ENCODE measurements around the gene TTLL6.

The TTLL6 gene

DNA sequence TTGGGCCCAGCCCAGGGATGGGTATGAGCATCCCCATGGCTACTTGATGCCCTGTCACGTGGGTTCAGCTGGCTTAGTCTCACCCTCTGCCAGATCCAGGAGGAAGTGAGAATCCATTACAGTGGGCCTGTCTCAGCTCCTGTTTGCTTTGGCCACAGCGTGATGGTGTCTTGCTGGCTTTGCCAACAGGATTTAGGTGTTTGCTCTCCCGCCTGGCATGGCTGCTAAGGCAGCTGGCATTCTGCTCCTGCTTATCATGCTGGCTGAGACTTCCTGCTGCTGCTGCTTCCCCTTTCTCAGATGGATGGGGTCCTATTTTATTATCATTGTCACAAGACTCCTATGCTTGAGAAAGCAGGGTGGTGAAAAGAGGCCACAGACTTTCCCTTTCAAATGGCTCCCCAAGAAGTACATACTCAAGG, 60.2 kb downstream of the TTLL6 start:
- DNase-seq, result no peak

DNA sequence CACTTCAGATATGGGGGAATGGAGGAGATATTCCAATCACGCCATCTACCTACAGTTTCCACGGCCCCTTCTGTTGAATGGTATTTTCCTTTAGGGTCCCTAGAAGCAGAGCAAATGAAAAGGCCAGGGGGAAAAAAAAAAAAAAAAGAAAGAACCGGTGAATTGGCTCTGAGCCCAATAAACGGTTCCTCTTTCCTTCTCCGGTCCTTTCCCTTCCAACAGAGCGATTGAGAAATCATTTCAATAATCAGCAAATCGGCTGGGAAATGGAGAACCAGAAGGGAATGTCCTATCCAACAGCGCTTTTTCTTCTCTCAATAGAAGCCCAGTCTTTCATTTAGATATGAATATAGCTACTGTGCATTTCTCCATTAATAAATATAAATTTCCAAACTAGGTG, 61.7 kb downstream of the TTLL6 start:
- no peak for DNase-seq

DNA sequence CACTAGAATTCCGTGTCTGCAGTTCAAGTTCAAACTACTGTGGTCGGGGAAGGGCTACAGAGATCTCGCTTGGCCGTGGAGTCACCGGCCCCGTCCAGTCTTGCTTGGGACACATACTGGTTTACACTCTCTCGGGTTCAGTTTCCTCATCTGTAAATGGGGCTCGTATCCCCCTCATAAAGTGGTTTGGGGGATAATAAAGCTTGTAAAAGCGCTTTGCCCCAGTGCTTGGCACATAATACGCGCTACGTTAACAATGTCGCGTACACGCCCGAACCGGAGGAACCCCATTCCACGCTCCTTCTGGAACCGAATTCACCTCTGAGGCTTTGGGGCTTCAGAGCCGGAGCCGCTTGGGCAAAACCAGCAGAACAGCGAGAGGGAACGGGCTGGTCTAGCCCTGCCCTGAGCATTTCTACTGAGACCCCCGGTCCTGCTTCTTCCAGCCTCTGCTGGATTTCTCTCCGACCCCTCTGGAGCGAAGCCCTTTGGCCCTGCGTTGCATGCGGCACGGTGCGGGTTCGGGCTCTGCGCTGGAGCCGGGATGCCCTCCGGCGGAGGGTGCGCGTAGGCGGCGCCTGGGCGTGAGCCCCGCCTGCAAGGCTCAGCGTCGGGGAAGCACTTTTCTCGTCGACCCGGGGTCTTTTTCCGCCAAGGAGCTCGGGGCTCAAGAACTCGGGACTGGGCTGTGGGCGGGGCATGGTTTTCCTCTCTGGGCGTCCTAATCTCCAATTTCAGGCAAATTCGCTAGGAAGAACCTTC, 62.3 kb downstream of the TTLL6 start:
- no peak for DNase-seq

DNA sequence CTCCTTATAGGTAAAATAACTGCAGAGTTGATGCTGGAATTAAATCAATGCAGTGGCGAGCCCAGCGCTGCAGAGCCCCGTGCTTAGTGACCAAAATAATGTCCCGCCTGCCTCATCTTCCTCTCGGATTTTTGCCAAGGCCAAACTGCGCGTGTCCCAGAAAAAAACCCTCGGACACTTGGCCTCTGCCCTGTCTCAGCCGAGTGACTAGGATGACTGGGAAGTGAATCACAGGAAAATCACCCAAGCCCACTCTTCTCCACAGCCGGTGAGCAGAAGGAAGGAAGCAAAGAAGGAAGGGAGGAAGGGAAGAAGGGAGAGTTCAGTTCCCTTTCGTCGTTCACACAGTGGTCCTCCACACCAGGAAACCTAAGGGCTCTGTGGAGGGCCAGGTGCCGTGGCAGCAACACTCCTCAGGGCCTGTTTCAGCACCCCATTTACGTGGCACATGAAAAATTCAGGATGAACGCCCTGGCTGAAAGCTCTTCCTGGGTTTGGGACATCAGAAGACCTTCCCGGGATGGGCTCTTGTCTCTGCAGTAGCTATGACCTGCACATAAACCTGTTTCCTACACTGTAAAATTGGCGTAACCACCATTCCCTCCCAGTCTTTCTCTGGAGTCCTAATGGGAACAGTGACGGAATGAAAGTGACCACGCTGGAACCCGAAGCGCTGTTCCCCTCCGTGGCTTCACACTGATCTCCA, 63.1 kb downstream of the TTLL6 start:
- no peak for DNase-seq

DNA sequence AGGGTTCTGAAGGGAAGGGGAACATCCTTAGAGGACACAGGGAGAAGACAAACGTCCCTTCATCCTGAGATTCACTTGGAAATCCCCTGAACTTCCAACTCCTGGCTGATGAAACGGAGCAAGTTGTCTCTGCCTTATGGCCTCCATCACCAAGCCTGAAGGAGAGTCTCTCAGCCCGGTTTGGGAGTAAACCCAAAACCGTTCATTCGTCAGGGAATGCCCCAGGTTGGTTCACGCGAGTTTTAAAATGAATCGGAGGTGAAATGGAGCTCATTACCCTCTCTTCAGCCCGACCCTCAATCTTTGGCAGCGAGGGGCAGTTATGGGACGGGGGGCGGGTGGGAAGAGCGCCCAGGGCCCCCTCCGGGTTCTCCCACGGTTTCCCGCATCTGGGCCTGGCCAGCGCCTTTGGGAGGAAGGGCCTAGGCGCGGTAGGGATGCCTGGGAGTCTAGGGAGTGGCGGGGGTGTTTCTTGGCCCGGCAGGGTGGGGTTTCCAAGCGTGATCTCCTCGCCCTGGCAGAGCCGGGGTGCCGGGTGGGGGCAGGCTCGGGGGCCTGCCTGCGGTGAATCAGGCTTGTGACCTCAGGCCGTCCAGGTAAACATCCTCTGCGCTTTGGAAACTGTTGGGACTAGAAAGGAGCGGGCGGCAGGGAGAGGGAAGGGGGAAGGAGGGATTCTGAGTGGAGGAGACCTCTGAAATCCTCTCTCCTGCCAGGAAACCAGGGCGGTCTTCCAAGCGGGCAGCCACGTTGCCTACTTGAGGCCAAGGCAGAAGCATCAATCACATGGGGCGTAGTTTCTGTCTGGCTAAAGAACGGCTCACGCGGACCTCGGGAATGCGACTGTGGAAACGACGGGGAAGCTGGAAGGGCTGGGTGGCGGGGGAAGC, 64.4 kb downstream of the TTLL6 start:
- no peak for DNase-seq

DNA sequence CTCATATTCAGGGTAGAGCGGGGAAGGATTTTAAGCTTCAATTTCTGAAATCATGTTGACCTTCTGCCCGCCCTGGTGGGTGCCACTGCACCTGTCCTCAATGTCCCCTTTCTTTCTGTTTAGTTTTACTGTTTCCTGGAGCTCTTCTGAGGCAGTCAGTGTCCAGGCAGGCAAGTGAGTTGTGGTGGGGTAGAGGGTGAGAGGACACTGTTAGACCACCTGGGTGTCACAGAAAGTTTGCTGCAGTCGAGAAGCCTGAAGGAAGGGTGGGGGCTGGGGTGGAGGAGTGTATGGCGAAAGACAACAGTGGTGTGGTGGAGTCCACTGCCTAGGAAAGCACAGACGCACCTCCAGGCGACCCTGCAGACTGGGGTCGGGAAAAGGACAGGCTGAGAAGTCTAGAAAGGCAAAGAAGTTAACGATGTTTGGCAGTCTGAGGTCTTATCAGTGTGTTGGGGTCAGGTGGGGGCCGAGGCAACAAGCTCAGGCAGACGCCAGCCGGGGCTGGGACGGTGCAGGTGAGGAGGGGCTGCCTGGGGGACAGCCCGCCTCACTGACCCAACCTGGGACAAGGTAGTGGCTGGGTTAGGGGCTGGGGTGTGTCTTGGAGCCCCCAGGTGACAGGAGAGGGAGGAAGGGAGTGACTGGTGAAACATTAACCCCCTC, 65.2 kb downstream of the TTLL6 start:
- DNase-seq, result no peak

DNA sequence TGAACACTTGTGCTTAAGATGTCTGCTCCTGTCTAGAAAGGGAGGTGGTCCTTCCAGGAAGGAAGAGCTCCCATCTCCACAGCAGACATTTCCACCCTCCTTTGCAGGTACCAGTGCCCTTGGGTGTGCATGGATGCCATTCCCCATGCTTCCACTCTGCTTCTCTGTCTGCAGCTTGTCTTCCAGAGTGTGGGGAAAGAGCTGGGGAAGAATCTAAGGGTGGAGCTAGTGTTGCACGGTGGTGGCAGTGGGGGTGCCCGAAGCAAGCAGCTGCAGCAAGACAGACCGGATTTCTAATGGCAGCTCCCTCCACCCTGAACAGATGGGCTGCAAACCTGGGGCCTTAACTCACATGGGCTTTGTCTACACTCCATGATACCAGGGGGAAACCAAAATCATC, 65.9 kb downstream of the TTLL6 start:
- no peak for DNase-seq

DNA sequence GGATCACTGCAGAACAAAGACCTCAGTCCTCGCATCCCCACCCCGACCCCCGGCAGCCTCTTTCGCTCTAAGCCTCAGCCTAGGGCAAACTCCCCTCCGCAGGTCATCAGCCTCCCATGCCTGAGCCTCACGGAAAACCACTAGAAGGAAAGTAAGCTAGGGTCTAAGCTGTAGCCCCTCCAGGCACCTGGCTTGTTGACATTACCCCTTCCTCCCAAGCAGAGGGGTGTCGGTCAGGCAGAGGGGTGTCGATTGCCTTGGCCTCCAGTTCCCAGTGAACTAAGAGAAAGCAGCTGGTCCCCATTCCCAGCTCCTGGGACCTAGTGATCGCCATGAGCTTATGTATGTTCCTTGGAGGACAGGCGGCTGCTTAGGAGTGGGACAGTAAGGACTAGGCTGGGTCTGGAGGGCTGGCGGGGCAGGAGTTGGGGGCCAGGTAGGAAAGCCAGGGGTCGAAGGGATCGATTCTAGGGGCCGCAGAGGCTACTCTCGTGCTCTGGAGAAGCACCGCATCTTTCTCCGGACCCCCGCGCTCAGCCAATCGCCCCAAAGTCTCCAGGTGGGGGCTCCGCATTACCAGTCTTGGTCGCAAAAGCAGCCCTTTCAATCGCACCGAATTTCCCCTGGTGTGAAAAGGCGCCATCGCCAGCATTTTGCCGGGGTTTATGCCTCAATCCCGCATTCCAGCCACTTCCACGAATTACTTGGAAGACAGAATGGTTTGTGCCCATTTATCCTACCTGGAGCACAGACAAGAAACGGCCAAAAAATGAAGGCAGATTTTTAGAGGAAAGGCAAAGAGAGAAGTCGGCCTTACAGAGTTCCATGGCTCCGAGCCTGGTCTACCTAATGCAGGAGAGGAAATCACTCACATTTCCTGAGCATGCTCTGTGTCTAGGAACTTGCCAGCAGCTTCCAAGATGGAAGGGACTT, 67.1 kb downstream of the TTLL6 start:
- no peak for DNase-seq

DNA sequence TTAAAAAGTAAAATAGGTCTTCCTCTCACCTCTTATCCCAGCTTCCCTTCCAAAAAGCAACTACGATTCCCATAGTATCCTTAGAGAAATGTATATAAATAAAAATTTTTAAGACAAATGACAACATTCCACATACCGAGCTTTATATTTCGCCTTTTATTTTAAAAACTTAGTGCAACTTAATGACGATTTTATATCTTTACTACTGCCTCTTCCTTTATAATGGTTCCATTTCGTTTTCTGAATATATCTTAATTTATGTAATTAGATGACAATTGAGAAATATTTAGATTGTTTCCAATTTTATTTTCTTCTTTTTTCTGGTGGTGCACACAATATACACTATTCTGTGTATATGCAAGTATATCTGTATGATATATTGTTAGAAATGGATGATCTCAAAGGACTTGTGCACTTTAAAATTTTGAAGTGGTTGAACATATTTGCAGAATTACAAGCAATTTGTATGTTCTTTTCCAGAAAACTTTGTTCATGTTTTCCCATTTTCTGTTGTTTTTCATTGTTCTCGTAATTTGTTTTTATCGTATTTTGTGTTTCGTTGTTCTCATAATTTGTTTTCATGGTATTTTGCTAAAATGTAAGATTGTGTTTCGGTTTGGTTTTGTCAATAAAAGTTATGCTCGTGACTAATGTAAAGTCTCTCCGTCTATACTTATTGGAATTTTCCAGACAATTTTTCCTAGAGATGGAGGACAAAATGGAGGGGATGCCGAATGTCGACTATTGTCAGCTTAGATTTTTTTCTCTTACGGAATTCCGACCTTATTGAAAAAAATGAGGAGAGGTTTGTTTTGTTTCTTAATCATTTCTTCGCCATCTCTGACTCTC, 68.1 kb downstream of the TTLL6 start:
- DNase-seq, result no peak

DNA sequence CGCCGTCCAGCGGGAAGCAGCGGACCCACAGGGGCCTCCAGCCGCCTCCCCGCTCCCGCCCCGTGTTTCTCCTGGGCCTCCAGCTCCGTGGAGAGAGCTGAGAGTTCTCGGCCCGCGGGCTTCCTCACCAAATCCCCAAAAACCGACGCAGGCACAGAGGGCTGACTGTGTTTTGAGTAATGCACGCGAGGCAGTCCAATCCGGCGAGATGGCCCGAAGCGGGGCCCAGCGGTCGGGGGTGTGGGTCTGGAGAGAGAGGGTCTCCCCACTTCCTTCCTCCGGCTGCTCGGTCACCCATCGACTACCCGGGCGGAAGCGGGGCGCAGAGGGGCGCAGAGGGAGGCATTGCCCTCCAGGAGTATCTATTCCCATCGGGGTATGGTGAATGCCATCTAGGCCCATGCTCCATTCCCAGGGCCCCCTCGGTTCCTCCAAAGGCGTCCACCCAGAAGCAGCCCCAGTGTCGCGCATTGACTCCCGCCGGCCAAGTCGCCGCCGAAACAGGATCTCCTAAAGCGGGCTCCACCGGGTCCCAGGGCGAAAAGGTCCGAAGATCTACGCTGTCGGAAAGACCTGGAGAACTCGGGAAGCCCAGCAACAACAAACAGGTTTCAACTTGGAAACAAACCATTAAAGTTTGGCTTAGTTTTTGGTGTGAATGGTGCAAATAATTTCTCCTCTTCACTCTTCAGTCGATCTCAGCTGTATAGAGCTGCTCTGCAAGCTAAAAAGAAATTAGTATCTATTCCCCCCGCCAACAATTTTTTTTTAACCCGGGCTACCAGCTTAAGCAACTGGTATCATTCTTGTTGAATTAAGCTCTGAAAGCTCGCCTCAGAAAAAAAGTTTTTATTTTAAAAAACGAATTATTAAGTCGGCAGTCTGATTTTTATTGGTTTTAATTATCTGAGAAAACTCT, 69.3 kb downstream of the TTLL6 start:
- no peak for DNase-seq

DNA sequence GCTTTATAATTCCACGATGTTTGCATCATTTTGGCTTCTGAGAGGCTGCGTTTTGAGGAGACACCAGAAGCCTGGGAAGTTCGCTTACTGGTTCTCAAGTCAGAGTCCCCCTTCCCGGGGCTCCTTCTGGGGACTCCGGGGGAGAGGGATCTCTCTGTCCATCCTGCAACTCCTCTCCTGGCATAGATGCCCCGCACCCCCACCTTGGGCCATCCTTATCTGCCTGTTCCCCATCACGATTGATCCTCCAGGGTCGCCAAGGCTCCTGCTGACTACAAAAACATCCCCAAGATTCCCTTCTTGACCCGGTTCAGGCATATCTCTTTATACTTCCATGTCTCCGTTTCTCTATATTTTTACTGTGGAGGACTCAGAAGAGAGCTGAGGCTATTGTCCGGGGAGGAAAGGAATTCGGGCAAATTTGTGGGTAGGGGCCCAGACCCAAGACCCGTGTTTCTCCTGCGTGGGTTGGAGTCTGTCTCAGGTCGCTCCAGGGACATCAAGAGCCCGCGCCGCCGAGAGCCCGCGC, 70.0 kb downstream of the TTLL6 start:
- DNase-seq, result no peak

DNA sequence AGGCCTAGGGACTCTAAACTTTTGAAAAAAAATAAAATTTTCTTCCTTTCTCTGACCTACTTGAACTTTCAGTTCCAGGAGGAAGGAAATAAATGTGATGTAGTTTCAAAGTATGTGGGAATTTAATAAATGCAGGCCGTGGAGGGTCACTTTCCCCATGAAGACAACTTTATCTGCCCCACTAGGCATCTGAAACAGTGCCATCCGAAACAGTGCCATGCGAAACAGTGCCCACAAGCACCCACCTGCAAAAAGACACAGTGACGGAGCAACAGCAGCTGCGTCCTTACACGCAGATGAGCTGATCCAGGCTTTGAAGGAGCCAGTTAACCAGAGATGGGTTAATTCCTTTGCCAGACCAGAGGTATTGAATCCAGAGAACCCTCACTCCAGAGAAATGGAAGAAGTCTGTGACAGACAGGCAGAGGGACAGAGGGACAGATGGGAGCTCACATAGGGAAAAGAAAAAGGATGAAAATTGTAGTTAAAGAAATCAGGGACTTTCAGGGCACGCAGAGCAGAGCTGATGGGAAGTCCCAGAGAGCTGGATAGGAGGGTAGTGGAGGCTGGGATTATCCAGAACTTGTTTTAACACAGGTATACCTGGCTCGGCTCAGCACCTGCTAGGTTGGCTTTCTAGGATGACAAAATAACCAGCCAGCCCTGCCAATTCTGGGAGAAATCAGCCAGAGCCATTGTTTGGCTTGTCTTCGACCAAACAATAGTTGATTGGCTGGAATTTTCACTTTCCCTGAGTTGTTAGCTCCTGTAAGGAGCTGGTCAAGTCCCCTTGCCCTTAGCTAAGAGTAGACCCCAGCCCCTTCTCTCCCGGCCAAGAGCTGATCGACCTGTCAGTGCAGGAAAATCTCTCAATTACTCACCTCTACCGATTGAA, 71.4 kb downstream of the TTLL6 start:
- DNase-seq, result no peak

DNA sequence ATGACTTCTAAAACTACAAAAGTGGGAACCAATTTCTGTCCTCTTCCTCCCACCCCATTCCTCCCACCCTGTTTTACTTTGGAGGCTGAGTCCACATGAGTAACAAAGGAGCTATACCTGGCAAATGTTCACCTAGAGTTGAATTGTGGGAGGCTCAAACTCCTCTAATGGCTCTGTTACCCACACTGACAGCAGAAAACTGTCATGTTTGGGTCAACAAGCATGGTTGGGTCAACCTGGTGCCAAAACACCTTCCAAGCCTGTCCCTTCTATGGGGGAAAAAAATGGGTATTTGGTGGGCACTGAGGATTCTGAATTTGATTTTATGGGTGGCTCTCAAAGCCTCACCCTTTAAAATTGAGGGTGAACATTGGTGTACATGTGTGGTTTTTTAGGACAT, 76.5 kb downstream of the TTLL6 start:
- DNase-seq, result no peak

DNA sequence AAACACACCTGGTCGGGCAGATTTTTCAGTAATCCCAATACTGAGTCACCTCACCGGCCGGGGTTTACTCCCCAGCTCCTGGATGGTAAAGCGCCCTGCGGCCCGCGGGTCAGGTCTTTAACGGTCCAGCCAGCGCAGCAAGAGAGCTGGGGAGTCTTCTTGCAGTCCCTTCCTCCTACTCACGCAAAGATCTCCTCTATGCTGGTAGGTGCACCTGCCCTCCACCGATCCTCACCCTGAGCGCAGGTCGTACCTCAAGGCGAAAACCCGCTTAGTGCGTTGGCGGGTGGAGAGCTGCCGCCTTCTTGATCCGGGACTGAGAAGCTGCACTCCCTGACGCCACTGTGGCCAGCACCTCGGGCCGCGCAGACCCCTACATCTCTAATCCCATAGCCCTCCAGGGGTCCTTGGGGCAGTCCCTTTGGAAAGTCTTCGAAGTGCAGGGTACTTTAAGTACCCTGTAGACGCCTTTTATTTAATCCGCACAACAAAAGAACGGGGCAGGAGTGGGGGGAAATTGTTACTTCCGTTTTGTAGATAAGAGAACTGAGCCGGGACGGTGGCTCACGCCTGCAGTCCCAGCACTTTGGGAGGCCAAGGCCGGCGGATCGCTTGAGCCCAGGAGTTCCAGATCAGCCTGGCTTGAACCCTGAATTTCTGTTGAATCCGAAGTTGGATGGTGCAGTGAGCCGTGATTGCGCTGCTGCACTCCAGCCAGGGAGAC, 78.1 kb downstream of the TTLL6 start:
- DNase-seq, result no peak

DNA sequence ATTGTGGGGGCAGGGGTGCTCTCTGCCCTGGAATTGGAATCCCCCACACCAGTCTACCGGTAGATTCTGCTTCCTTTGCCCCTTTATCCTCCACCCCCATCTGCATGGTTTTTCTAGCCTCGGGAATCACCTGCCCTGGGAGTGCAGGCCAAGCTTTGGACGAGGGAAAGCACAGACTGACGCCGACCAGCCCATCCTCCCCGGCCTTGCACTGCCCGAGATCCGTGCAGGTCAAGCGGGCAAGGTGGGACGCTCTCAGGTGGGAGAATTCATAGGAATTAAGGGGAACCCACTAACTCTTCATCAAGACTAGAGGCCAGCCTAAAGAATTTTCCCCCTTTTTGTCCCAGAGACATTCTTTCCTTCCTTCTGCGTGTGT, 78.6 kb downstream of the TTLL6 start:
- DNase-seq, result no peak

DNA sequence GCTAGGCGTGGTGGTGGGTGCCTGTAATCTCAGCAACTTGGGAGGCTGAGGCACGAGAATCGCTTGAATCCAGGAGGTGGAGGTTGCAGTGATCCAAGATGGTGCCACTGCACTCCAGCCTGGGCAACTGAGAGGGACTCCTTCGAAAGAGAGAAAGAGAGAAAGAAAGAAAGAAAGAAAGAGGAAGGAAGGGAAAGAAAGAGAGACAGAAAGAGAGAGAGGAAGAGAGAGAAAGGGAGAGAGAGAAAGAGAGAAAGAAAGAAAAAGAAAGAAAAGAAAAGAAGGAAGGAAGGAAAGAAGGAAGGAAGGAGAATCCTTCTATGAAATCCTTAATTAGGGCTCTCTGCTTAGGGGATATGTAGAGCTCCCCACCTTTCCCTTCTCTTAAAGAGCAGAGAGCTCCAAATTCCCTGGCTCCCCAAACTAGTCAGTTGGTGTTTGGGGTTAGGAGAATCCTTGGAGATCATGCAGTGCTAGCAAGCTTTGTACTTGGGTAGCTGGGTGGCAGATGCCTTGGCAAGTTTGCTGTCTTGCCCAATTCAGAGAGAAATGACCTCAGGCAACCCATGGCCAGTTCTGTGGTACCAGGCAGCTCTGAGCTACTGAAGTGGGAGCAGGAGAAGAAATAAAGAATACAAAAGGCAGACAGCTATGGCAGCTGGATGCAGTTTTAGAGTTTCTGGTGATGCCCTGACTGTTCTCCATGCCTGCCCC, 79.5 kb downstream of the TTLL6 start:
- DNase-seq, result no peak

DNA sequence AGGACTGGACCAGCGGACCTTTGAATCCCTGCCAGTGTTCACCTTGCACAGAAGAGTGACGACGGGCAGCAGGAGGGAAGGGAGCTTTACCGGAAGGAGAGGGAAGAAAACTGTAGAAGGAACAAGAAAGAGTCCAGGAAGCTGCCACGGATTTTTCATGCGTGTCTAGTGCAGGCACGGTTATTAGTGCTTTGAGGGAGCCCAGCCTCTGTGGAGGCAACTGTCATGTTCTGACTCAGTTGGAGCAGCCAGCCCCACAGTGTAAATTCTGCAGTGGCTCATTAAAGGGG, 82.0 kb downstream of the TTLL6 start:
- no peak for DNase-seq
